ENCODE data around the gene HAND2.

DNA sequence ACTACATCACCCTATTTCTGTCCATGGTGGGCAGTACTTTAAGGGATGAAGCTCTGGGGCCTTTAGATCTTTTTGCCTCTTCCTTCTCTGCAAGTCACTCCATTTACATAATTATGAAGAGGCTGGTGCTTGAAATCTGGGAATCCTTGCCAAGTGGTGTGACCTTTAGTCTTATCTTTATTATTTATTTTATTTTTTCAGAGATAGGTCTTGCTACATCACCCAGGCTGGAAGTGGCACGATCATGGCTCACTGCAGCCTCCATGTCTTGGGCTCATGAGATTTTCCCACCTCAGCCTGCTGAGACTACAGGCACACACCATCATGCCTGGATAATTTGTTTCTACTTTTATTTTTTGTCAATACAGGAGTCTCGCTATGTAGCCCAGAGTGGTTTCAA lies 34.4 kb upstream of the HAND2 start:
- TF ChIP-seq, protein P1, sequence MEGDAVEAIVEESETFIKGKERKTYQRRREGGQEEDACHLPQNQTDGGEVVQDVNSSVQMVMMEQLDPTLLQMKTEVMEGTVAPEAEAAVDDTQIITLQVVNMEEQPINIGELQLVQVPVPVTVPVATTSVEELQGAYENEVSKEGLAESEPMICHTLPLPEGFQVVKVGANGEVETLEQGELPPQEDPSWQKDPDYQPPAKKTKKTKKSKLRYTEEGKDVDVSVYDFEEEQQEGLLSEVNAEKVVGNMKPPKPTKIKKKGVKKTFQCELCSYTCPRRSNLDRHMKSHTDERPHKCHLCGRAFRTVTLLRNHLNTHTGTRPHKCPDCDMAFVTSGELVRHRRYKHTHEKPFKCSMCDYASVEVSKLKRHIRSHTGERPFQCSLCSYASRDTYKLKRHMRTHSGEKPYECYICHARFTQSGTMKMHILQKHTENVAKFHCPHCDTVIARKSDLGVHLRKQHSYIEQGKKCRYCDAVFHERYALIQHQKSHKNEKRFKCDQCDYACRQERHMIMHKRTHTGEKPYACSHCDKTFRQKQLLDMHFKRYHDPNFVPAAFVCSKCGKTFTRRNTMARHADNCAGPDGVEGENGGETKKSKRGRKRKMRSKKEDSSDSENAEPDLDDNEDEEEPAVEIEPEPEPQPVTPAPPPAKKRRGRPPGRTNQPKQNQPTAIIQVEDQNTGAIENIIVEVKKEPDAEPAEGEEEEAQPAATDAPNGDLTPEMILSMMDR (IDR thresholded peaks at IDR 0.05): no peak
- TF ChIP-seq POLR2A (IDR thresholded peaks at IDR 0.05): no peak
